Activated CD4-positive, alpha-beta memory T cell treated with anti-CD3 and anti-CD28 coated beads, Interleukin-2, amount 10 ng/mL, durations not matched to agents 7 days and 5 days (primary cell): Measurements from ENCODE around the gene RGS6. TPM values are rescaled to one million over a fixed set of nuclear protein-coding genes. Genes with fewer than 3 reads are reported as not detected.

ENCODE experiments used
- CTCF ChIA-PET: fragments of 350-600 bp; sonication (Branson Sonifier 250); formaldehyde crosslinking; loops from one replicate; lab custom pipeline; 2021; ENCODE audit warnings: antibody characterized with exemption, inconsistent platforms; lab: Charles Lee
- POLR2A ChIA-PET: fragments of 350-600 bp; sonication (Branson Sonifier 250); formaldehyde crosslinking; loops from one replicate; lab custom pipeline; 2021; ENCODE audit warnings: antibody characterized with exemption; lab: Charles Lee
- DNase-seq: peaks from one replicate; pipeline ENCODE4 v3.0.0-alpha.2; 2020
- H3K27ac Mint-ChIP-seq: one replicate; pipeline ENCODE4 v1.8.0; 2021; ENCODE audit warnings: mild to moderate bottlenecking, mixed read lengths
- H3K27me3 Mint-ChIP-seq: one replicate; pipeline ENCODE4 v1.8.0; 2021; ENCODE audit warnings: mixed read lengths
- H3K36me3 Mint-ChIP-seq: one replicate; pipeline ENCODE4 v1.8.0; 2021; ENCODE audit warnings: low read depth, mixed read lengths
- H3K4me1 Mint-ChIP-seq: one replicate; pipeline ENCODE4 v1.8.0; 2021; ENCODE audit warnings: mixed read lengths
- H3K4me3 Mint-ChIP-seq: one replicate; pipeline ENCODE4 v1.8.0; 2021; ENCODE audit warnings: mild to moderate bottlenecking, mixed read lengths
- H3K9me3 Mint-ChIP-seq: one replicate; pipeline ENCODE4 v1.8.0; 2021; ENCODE audit warnings: mixed read lengths
- total RNA-seq, 2 experiments: library from RNA; stranded (reverse); gene quantifications; one replicate each; pipeline ENCODE4 v1.2.3, GENCODE V29; 2021

The RGS6 gene
- total RNA-seq, 2 experiments from 2014 or later, result 2.0 to 3.1 TPM

- CTCF ChIA-PET, result no interaction called here
- POLR2A ChIA-PET, result no interaction called here
- DNase-seq, result peak; percentile 66
- Mint-ChIP-seq H3K27ac (peak overlapping the region; percentile 88), H3K27me3 (peaks cover 41% of the 10 kb centered on the region), H3K9me3 (peaks cover 35% of the 10 kb centered on the region), H3K4me3 (peak overlapping the region; percentile 71), H3K36me3 (peaks cover 73% of the 10 kb centered on the region), H3K4me1 (peaks cover 59% of the 10 kb centered on the region)
Observed at GRCh38 chr14:72590577-72590976, 658.3 kb downstream of the RGS6 start.

DNA sequence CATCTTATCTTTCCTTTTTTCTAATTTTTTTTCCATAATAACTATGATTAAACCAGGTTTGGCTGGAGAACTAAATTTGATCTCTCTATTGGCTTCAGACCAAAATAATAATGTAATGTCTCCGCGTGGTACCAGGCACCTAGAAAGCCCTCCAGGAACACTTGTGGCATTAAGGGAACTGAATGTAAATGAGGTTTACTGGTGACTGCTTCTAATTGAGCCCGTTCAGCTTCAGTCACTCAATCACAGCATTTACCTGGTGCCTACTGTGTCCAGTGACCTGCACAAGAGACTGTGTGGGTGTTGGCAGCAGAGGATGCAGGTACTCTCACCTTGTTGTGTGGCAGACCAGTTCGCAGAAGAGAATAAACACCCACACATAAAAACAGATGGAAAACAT lies 659.2 kb downstream of the RGS6 start:
- H3K36me3 Mint-ChIP-seq, result peaks cover 74% of the 10 kb centered on the region
- DNase-seq, result no peak
- peaks cover 31% of the 10 kb centered on the region for H3K9me3 Mint-ChIP-seq
- peaks cover 41% of the 10 kb centered on the region for H3K27me3 Mint-ChIP-seq
- peaks cover 67% of the 10 kb centered on the region for H3K4me1 Mint-ChIP-seq
- H3K27ac Mint-ChIP-seq, result no peak overlapping the region
- H3K4me3 Mint-ChIP-seq, result no peak overlapping the region
- ChIA-PET CTCF (no interaction called here), POLR2A (no interaction called here)

DNA sequence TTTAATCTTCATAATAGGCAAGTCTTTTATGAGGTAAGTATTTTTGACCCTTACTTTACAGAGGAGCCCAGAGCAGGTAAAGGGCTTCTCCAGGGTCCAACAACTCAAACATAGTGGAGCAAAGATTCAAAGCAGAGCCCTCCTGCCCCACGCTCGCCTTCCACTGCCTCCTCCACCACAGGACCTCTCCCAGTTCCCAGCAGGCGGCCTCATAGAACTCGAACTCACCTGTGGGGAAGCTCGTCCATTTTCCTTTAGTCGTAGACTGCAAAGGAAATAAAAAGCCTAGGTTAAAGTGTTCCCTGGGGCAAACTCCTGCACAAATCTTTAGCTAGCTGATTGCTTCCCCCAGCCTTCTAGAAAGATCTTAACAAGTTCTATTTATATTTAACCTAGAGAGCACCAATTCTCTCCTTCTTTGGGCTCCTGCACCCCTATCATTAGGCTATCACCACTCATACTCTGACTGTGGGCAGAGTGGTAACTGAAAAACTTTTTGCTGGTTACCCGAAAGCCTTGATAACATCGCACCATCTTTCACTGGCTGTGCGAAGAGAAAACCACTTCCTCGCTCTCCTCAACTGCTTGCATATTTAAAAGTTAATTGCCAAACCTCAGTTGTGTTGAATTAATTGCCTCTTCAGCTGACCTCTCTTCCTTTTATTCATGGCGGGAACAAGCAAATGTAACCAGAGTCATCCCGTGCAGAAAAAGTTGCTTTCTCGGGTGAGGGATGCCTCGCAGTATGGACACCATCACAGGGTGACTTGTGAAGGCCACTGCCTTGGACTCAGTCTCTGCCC lies 662.1 kb downstream of the RGS6 start:
- Mint-ChIP-seq H3K27me3 (peaks cover 47% of the 10 kb centered on the region), H3K27ac (peak overlapping the region; percentile 89), H3K36me3 (peaks cover 55% of the 10 kb centered on the region), H3K4me3 (peak overlapping the region; percentile 64), H3K4me1 (peaks cover 70% of the 10 kb centered on the region), H3K9me3 (peaks cover 16% of the 10 kb centered on the region)
- POLR2A ChIA-PET, result interaction anchor here (0.7 to 3.3 kb wide), 10 partner anchors 13 to 300 kb away, joined by 3 to 42 read pairs (median 4); partner anchors contain the start of gene DPF3
- peak; percentile 82 for DNase-seq
- CTCF ChIA-PET, result interaction anchor here (1.6 to 2.7 kb wide), 2 partner anchors 62 to 78 kb away, joined by 3 to 13 read pairs; no protein-coding TSS in a partner anchor

DNA sequence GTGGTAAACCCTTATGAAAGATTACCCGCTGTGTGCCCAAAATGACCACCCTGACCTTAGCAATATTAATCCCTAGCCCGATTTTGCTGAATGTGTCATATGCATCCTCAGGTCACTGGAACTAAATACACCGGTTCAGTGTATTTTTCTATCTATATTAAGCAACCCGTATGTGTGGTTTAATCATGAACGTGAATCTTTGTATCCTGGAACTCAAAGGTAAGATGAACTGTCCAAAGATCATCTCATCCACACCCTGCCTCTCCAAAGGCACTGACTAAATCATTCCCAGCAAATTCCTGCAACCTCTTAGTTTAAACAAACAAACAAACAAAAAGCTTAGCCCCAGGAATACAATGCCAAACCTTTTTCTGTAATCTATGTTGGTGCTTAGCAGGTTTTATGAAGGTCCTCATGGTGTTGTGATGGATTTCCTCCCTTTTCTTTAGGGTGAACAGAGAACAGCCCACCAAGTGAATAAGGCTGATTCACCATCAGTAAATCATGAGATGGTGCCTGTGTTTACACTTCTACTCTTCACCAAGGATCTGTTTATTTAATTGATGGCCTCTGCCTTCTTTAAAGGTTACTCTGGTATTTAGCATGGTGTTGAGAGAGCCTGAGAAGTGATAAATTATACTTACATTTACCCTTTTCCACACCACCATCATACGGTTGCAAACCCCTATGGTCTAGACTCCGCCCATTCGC lies 663.1 kb downstream of the RGS6 start:
- Mint-ChIP-seq H3K36me3 (peaks cover 47% of the 10 kb centered on the region), H3K9me3 (peaks cover 9% of the 10 kb centered on the region), H3K4me3 (no peak overlapping the region), H3K27me3 (peaks cover 48% of the 10 kb centered on the region), H3K27ac (peak overlapping the region; percentile 89), H3K4me1 (peaks cover 61% of the 10 kb centered on the region)
- CTCF ChIA-PET, result interaction anchor here (1.6 to 2.7 kb wide), 2 partner anchors 63 to 79 kb away, joined by 3 to 13 read pairs; no protein-coding TSS in a partner anchor
- POLR2A ChIA-PET, result interaction anchor here (0.7 to 3.3 kb wide), 8 partner anchors 12 to 299 kb away, joined by 3 to 42 read pairs (median 4); partner anchors contain the start of gene DPF3
- DNase-seq, result no peak

- no peak overlapping the region for H3K4me3 Mint-ChIP-seq
- DNase-seq, result no peak
- no peak overlapping the region for H3K27ac Mint-ChIP-seq
- H3K9me3 Mint-ChIP-seq, result peaks cover 4% of the 10 kb centered on the region
- ChIA-PET CTCF (interaction anchor here (1.6 kb wide), 1 partner anchor 83 kb away, joined by 3 read pairs; no protein-coding TSS in a partner anchor), POLR2A (no interaction called here)
- peaks cover 40% of the 10 kb centered on the region for H3K4me1 Mint-ChIP-seq
- peaks cover 30% of the 10 kb centered on the region for H3K36me3 Mint-ChIP-seq
- peaks cover 52% of the 10 kb centered on the region for H3K27me3 Mint-ChIP-seq
Observed at GRCh38 chr14:72597252-72598233, 665.3 kb downstream of the RGS6 start.

DNA sequence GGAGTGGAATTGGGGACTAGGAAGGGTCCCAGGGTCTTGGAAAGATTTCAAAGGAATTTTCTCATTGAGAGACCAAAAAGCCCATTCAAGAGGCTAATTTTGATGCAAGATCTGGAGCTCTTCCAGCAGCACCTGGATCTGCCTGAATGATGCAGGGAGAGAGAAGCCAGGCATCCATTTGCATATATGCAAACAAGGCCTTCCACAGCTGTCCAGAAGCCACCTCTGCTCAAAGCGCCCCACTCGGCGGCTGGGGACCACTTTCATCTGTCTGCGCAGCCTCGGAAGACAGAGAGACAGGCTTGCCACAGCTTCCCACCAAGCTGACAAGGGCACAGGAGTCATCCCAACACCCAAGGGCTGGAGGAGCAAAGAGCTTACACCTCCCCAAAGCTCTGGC lies 666.1 kb downstream of the RGS6 start:
- Mint-ChIP-seq H3K27ac (no peak overlapping the region), H3K27me3 (peaks cover 50% of the 10 kb centered on the region), H3K36me3 (peaks cover 23% of the 10 kb centered on the region), H3K4me3 (no peak overlapping the region), H3K4me1 (peaks cover 32% of the 10 kb centered on the region), H3K9me3 (peaks cover 4% of the 10 kb centered on the region)
- no peak for DNase-seq
- ChIA-PET POLR2A (no interaction called here), CTCF (interaction anchor here (0.5 kb wide), 1 partner anchor 81 kb away, joined by 3 read pairs; no protein-coding TSS in a partner anchor)

- no peak overlapping the region for H3K4me3 Mint-ChIP-seq
- ChIA-PET POLR2A (no interaction called here), CTCF (interaction anchor here (0.6 to 0.7 kb wide), 2 partner anchors 52 to 1090 kb away, joined by 4 to 6 read pairs; no protein-coding TSS in a partner anchor)
- peaks cover 4% of the 10 kb centered on the region for H3K9me3 Mint-ChIP-seq
- no peak for DNase-seq
- H3K4me1 Mint-ChIP-seq, result peaks cover 18% of the 10 kb centered on the region
- H3K27ac Mint-ChIP-seq, result no peak overlapping the region
- peaks cover 16% of the 10 kb centered on the region for H3K36me3 Mint-ChIP-seq
- H3K27me3 Mint-ChIP-seq, result peaks cover 59% of the 10 kb centered on the region
Observed at GRCh38 chr14:72599579-72600470, 667.6 kb downstream of the RGS6 start.

DNA sequence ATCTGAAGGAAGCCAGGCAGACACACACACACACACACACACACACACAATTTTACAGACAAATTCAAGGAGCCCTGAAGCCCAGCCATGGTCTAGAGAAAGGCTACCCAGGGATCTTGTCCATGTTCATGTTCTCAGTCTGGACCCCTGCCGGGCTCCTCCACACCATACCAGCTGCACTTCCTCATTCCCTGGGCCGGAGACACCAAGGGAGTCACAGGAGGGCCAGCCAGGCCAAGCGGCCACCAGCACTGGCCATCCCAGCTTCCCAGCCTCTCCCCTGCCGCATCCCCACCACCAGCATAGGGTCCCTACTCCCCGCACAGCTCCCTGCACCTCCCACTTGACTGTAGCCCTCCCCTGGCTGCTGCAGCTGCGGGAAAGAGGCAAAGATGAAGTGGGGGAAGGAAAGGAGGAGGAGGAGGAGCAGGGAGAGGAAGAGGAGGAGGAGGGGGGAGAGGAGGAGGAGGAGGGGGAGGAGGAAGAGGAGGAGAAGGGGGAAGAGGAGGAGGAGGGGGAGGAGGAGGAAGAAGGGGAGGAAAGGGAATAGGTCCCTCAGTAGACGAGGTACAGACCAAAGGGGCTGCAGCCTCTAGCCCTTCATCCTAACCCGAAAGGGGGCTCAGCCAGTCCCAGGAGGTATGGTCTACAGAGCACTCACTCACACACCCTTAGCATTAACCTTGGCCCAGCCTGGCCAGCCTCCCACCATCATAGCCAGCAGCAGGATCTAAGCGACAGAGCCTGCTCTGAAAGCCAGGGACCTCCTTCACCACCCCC lies 668.5 kb downstream of the RGS6 start:
- no peak for DNase-seq
- Mint-ChIP-seq H3K36me3 (peaks cover 7% of the 10 kb centered on the region), H3K27ac (no peak overlapping the region), H3K27me3 (peaks cover 53% of the 10 kb centered on the region), H3K9me3 (peaks cover 4% of the 10 kb centered on the region), H3K4me3 (no peak overlapping the region), H3K4me1 (peaks cover 9% of the 10 kb centered on the region)
- ChIA-PET CTCF (no interaction called here), POLR2A (no interaction called here)

DNA sequence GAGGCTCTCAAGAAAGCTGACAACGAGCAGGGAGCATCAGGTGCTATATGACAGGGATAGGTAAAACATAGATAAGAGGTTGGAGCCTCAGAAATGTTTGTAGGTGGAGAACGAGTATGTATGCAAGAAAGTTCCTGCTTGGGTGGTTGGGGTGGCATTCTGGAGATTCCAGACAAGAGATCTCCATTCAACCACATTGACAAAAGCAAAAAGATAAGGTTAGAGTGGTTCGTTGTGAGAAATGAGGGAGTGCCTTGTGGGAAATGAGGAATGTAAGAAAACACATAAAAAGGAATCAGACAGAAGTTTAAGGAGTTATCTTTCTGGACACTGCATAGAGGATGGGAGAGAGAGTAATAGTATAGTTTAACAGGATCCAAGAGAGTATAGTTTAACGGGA lies 671.4 kb downstream of the RGS6 start:
- Mint-ChIP-seq H3K36me3 (no peaks in the 10 kb centered on the region), H3K4me1 (peaks cover 3% of the 10 kb centered on the region), H3K4me3 (no peak overlapping the region), H3K9me3 (no peaks in the 10 kb centered on the region), H3K27ac (no peak overlapping the region), H3K27me3 (peaks cover 46% of the 10 kb centered on the region)
- no peak for DNase-seq
- POLR2A ChIA-PET, result no interaction called here
- CTCF ChIA-PET, result no interaction called here

GRCh38 chr14:72604133-72604532 lies 671.9 kb downstream of the RGS6 start:
- Mint-ChIP-seq H3K4me3 (no peak overlapping the region), H3K36me3 (no peaks in the 10 kb centered on the region), H3K9me3 (no peaks in the 10 kb centered on the region), H3K4me1 (peaks cover 2% of the 10 kb centered on the region), H3K27ac (no peak overlapping the region), H3K27me3 (peaks cover 49% of the 10 kb centered on the region)
- ChIA-PET POLR2A (no interaction called here), CTCF (no interaction called here)
- peak; percentile 7 for DNase-seq
